Pancreas (tissue), 10 donors: Measurements from ENCODE around the gene DYNC1LI1. TPM values are rescaled to one million over a fixed set of nuclear protein-coding genes. Genes with fewer than 3 reads are reported as not detected.

Experiments
- ATAC-seq, 4 donors: fragments of 200-7000 bp; cut with Tn5 transposase; one replicate each; pipeline versions ENCODE4 v1.8.0 to v1.9.1; 2020; ENCODE audit warnings: mild to moderate bottlenecking in 4 of 4, moderate library complexity in 4 of 4
- DNase-seq, 6 donors: peaks; one replicate each; pipeline ENCODE4 v3.0.0-alpha.2; 2020
- FAIRE-seq: peaks from 2 replicates; lab custom pipeline; 2012; peaks lifted over from hg19 to GRCh38; lab: Jason Lieb, UNC
- H3K27ac ChIP-seq, 4 donors: fragments of 200-600 bp; sonication (generic); 1 replicate in 3 of 4; 2 replicates in 1 of 4; pipeline versions ENCODE4 v1.5.0 to v1.8.0; 2020
- H3K27me3 ChIP-seq, 4 donors: fragments of 200-600 bp; one replicate each; pipeline ENCODE4 v1.8.0; 2021
- H3K36me3 ChIP-seq, 3 donors: fragments of 200-600 bp; sonication (generic) in 1 of 3; one replicate each; pipeline versions ENCODE4 v1.5.0 to v1.8.0; 2020 to 2021
- H3K4me1 ChIP-seq, 3 donors: fragments of 200-600 bp; one replicate each; pipeline ENCODE4 v1.8.0; 2021
- H3K4me3 ChIP-seq, 4 donors: fragments of 200-600 bp; sonication (generic) in 2 of 4; one replicate each; pipeline versions ENCODE4 v1.5.0 to v1.8.0; 2020 to 2021
- H3K9me3 ChIP-seq, 4 donors: fragments of 200-600 bp; one replicate each; pipeline ENCODE4 v1.8.0; 2021
- CTCF ChIP-seq, 4 donors: fragments of 200-600 bp; sonication (generic) in 3 of 4; IDR thresholded peaks; one replicate each; pipeline versions ENCODE4 v1.5.0 to v1.8.0; 2021; ENCODE audit warnings: antibody characterized with exemption in 4 of 4
- WGBS, 2 donors: extraction: QIAGEN DNeasy Blood & Tissue Kit; methylation state at CpG; one replicate each; pipeline ENCODE4 v1.1.7; 2013; 5-methylcytosine and 5-hydroxymethylcytosine counted together
- intact Hi-C, 3 donors: fragments of 100-400 bp; cut with DNase I; formaldehyde crosslinking; loops; one replicate each; pipeline versions ENCODE4 v1.11.1 to v1.14.2; 2022
- polyA plus RNA-seq, 2 donors: library from polyadenylated mRNA; stranded (reverse); fragments of 200-250 nt; gene quantifications; one replicate each; pipeline ENCODE4 v1.2.3, GENCODE V29; 2013
- total RNA-seq, 6 donors: library from RNA; stranded (reverse); fragmentation: NEBNext Ultra II Directional in 4 of 6; extraction: Animal tissue kit (Norgen Biotek cat#: 25700) in 4 of 6; gene quantifications; one replicate each; pipeline versions ENCODE4 v1.2.1 to v1.2.4, GENCODE V29; 2021 to 2023
- donor health status: healthy with polysubstance abuse.
- donor health status: DM: no; HTN: no; CAD: no; lungs with moderate emphysema.
- donor health status: DM: no; HTN: no; CAD: no.
- donor health status: control.
- donor health status: control.
- donor health status: Bipolar disorder and iron deficiency.
- donor health status: DM: yes; HTN: yes; CAD: no.
- donor health status: DM: no; HTN: no; CAD: no.
- donor health status: DM: no; HTN: no; CAD: no.
- donor health status: DM: yes; HTN: yes; CAD: no.

DYNC1LI1 gene
- total and polyA plus RNA-seq, 8 donors = 6.3 to 15.1 (median 10.5) TPM

- Histone ChIP-seq H3K4me3 (no peak overlapping the region), H3K36me3 (no peaks in the 10 kb centered on the region), H3K9me3 (no peaks in the 10 kb centered on the region), H3K27ac (no peak overlapping the region), H3K4me1 (no peaks in the 10 kb centered on the region), H3K27me3 (no peaks in the 10 kb centered on the region)
- intact Hi-C loops = loop anchor here in 1 of 3 donors (10.0 kb wide), 1 partner anchor 48 kb away; no protein-coding TSS in a partner anchor
- no peak for TF ChIP-seq CTCF (IDR thresholded peaks at IDR 0.05)
- DNase-seq (no peak), ATAC-seq (no peak), FAIRE-seq (no peak)
- 94 to 97% methylated on average over 4 of the region's 4 CpGs for WGBS, 2 donors
Measured at GRCh38 chr3:32596282-32596908, 25.7 kb upstream of the DYNC1LI1 start.

- H3K4me3 ChIP-seq = no peak overlapping the region
- H3K9me3 ChIP-seq = no peaks in the 10 kb centered on the region
- no peaks in the 10 kb centered on the region for H3K36me3 ChIP-seq
- H3K4me1 ChIP-seq = no peaks in the 10 kb centered on the region
- DNase-seq (no peak), FAIRE-seq (no peak), ATAC-seq (no peak)
- no peak overlapping the region for H3K27ac ChIP-seq
- WGBS, 2 donors = 89 to 91% methylated on average over 2 of the region's 2 CpGs
- TF ChIP-seq CTCF (IDR thresholded peaks at IDR 0.05) = no peak
- no peaks in the 10 kb centered on the region for H3K27me3 ChIP-seq
- intact Hi-C loops = loop anchor here in 1 of 3 donors (10.0 kb wide), 1 partner anchor 49 kb away; no protein-coding TSS in a partner anchor
Measured at GRCh38 chr3:32595323-32595722, 24.7 kb upstream of the DYNC1LI1 start.

GRCh38 chr3:32593903-32594525 is 23.4 kb upstream of the DYNC1LI1 start:
- H3K9me3 ChIP-seq = no peaks in the 10 kb centered on the region
- 72 to 74% methylated on average over 4 of the region's 4 CpGs for WGBS, 2 donors
- ATAC-seq (no peak), DNase-seq (no peak), FAIRE-seq (no peak)
- no peaks in the 10 kb centered on the region for H3K27me3 ChIP-seq
- no peaks in the 10 kb centered on the region for H3K36me3 ChIP-seq
- no peak overlapping the region for H3K27ac ChIP-seq
- H3K4me1 ChIP-seq = no peaks in the 10 kb centered on the region
- H3K4me3 ChIP-seq = no peak overlapping the region
- no peak for TF ChIP-seq CTCF (IDR thresholded peaks at IDR 0.05)
- intact Hi-C loops = loop anchor here in 1 of 3 donors (10.0 kb wide), 1 partner anchor 51 kb away; no protein-coding TSS in a partner anchor

GRCh38 chr3:32592696-32593353 is 22.2 kb upstream of the DYNC1LI1 start:
- no peaks in the 10 kb centered on the region for H3K4me1 ChIP-seq
- no peak overlapping the region for H3K27ac ChIP-seq
- no peak for ATAC-seq
- no peaks in the 10 kb centered on the region for H3K9me3 ChIP-seq
- no peak for TF ChIP-seq CTCF (IDR thresholded peaks at IDR 0.05)
- intact Hi-C loops = loop anchor here in 1 of 3 donors (10.0 kb wide), 1 partner anchor 52 kb away; no protein-coding TSS in a partner anchor
- H3K36me3 ChIP-seq = no peaks in the 10 kb centered on the region
- WGBS, 2 donors = 74 to 77% methylated on average over 28 of the region's 28 CpGs
- FAIRE-seq = no peak
- H3K4me3 ChIP-seq = no peak overlapping the region
- H3K27me3 ChIP-seq = no peaks in the 10 kb centered on the region
- no peak for DNase-seq
